CD4-positive, alpha-beta T cell treated with Interleukin-4 for 1 hour (primary cell): ENCODE data around the gene HS3ST6.
"Not testable (repeated sequence)": the region's sequence is repeated elsewhere in the genome, so short reads cannot be mapped to it uniquely, and the experiment has no call there.

Experiments used
- DNase-seq, 2 donors: peaks; one replicate each; pipeline ENCODE4 v3.0.0-alpha.2; 2020 to 2022

HS3ST6 gene

GRCh38 chr16:1876066-1876465, 42.1 kb downstream of the HS3ST6 start:
- DNase-seq = not testable (repeated sequence)

GRCh38 chr16:1874854-1875253, 43.4 kb downstream of the HS3ST6 start:
- no peak for DNase-seq

GRCh38 chr16:1871974-1872635, 46.1 kb downstream of the HS3ST6 start, which contains the start of gene MEIOB:
TSS of gene MEIOB (minus strand) at chr16:1872164. CDS start at chr16:1868175, 3,989 bp downstream.
- DNase-seq = peak; percentile 13 to 15

- DNase-seq = no peak
These were observed 47.7 kb downstream of the HS3ST6 start for GRCh38 chr16:1870365-1871082.

- no peak for DNase-seq
These were observed 52.1 kb downstream of the HS3ST6 start for GRCh38 chr16:1865902-1866690.

GRCh38 chr16:1863681-1864460, 54.3 kb downstream of the HS3ST6 start:
- DNase-seq = peak in 1 of 2 donors; percentile 48

- DNase-seq = no peak
These were observed 55.8 kb downstream of the HS3ST6 start for GRCh38 chr16:1862394-1862793.

GRCh38 chr16:1861730-1862129, 56.5 kb downstream of the HS3ST6 start:
- no peak for DNase-seq
